ENCODE results near the gene PRR19.

- TF ChIP-seq, protein P1, sequence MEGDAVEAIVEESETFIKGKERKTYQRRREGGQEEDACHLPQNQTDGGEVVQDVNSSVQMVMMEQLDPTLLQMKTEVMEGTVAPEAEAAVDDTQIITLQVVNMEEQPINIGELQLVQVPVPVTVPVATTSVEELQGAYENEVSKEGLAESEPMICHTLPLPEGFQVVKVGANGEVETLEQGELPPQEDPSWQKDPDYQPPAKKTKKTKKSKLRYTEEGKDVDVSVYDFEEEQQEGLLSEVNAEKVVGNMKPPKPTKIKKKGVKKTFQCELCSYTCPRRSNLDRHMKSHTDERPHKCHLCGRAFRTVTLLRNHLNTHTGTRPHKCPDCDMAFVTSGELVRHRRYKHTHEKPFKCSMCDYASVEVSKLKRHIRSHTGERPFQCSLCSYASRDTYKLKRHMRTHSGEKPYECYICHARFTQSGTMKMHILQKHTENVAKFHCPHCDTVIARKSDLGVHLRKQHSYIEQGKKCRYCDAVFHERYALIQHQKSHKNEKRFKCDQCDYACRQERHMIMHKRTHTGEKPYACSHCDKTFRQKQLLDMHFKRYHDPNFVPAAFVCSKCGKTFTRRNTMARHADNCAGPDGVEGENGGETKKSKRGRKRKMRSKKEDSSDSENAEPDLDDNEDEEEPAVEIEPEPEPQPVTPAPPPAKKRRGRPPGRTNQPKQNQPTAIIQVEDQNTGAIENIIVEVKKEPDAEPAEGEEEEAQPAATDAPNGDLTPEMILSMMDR (IDR thresholded peaks at IDR 0.05; ENCODE audit: insufficient read depth, low read length) = no peak
- no peak for TF ChIP-seq REST (IDR thresholded peaks at IDR 0.05; ENCODE audit: insufficient replicate concordance, low read depth)
Measured at GRCh38 chr19:42332059-42332458, 30.1 kb downstream of the PRR19 start.

All from HL-60 (cell line).